Activated naive CD8-positive, alpha-beta T cell treated with anti-CD3 and anti-CD28 coated beads, Interleukin-2, amount 50 U/mL, for 24 hours (primary cell): ENCODE measurements around the gene HERC5.
A peak's percentile ranks its signal among the peaks of the same experiment; 100 is the strongest.
"Not testable (repeated sequence)": the region's sequence is repeated elsewhere in the genome, so short reads cannot be mapped to it uniquely, and the experiment has no call there.

Experiments
- ATAC-seq: fragments of 150-1000 bp; cut with Tn5 transposase; one replicate; pipeline ENCODE4 v1.10.0; 2021
- DNase-seq: peaks from one replicate; pipeline ENCODE4 v3.0.0; 2021
- H3K27ac Mint-ChIP-seq: one replicate; pipeline ENCODE4 v1.8.0; 2021; ENCODE audit warnings: mild to moderate bottlenecking, mixed read lengths
- H3K27me3 Mint-ChIP-seq: one replicate; pipeline ENCODE4 v1.8.0; 2021; ENCODE audit warnings: mixed read lengths
- H3K36me3 Mint-ChIP-seq: one replicate; pipeline ENCODE4 v1.8.0; 2021; ENCODE audit warnings: low read depth, mixed read lengths
- H3K4me1 Mint-ChIP-seq: one replicate; pipeline ENCODE4 v1.8.0; 2021; ENCODE audit warnings: mixed read lengths
- H3K4me3 Mint-ChIP-seq: one replicate; pipeline ENCODE4 v1.8.0; 2021; ENCODE audit warnings: mild to moderate bottlenecking, moderate library complexity, mixed read lengths
- H3K9me3 Mint-ChIP-seq: one replicate; pipeline ENCODE4 v1.8.0; 2021; ENCODE audit warnings: mixed read lengths

HERC5 gene

GRCh38 chr4:88523325-88524129, 66.6 kb downstream of the HERC5 start, which contains the start of gene PYURF:
Gene PYURF (minus strand): TSS chr4:88523776. CDS start chr4:88523700, 76 bp downstream.
- Mint-ChIP-seq H3K4me1 (peaks cover 26% of the 10 kb centered on the region), H3K9me3 (no peaks in the 10 kb centered on the region), H3K4me3 (peak within 1 kb of the TSS; percentile 94), H3K27me3 (no peaks in the 10 kb centered on the region), H3K36me3 (peaks cover 16% of the 10 kb centered on the region), H3K27ac (peak within 1 kb of the TSS; percentile 92)
- DNase-seq = peak; percentile 86
- peak; percentile 92 for ATAC-seq

GRCh38 chr4:88524171-88524570, 67.3 kb downstream of the HERC5 start:
- no peak for ATAC-seq
- H3K4me1 Mint-ChIP-seq = peaks cover 26% of the 10 kb centered on the region
- peaks cover 16% of the 10 kb centered on the region for H3K36me3 Mint-ChIP-seq
- H3K27me3 Mint-ChIP-seq = no peaks in the 10 kb centered on the region
- peak overlapping the region; percentile 94 for H3K4me3 Mint-ChIP-seq
- no peak for DNase-seq
- H3K27ac Mint-ChIP-seq = peak overlapping the region; percentile 31
- no peaks in the 10 kb centered on the region for H3K9me3 Mint-ChIP-seq

GRCh38 chr4:88526221-88526815, 69.4 kb downstream of the HERC5 start:
- no peak overlapping the region for H3K4me3 Mint-ChIP-seq
- H3K27me3 Mint-ChIP-seq = no peaks in the 10 kb centered on the region
- no peaks in the 10 kb centered on the region for H3K9me3 Mint-ChIP-seq
- peaks cover 8% of the 10 kb centered on the region for H3K36me3 Mint-ChIP-seq
- ATAC-seq (no peak), DNase-seq (no peak)
- H3K27ac Mint-ChIP-seq = peak overlapping the region; percentile 17
- H3K4me1 Mint-ChIP-seq = peaks cover 22% of the 10 kb centered on the region

GRCh38 chr4:88527787-88528186, 70.9 kb downstream of the HERC5 start:
- Mint-ChIP-seq H3K9me3 (no peaks in the 10 kb centered on the region), H3K27me3 (no peaks in the 10 kb centered on the region), H3K4me1 (peaks cover 10% of the 10 kb centered on the region), H3K4me3 (no peak overlapping the region), H3K36me3 (no peaks in the 10 kb centered on the region), H3K27ac (no peak overlapping the region)
- DNase-seq = no peak
- no peak for ATAC-seq

DNA sequence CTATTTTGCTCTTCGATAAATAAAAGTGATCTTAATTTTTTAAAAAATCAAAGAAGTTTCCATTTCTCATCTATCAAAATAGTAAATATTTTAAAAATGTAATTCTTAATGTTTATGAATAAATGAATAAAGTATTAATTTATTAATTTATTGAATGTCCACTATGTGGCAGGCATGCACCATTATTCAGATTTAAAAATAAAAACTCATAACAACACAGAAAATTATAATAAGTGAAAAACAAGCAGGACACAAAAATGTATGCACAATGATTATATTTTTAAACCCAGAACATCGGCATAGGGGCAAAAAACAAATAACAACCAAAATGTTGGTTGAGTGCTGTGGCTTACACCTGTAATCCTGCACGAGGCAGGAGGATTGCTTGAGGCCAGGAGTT, 71.9 kb downstream of the HERC5 start:
- H3K9me3 Mint-ChIP-seq = no peaks in the 10 kb centered on the region
- no peak overlapping the region for H3K4me3 Mint-ChIP-seq
- no peak for DNase-seq
- peaks cover 10% of the 10 kb centered on the region for H3K4me1 Mint-ChIP-seq
- no peaks in the 10 kb centered on the region for H3K36me3 Mint-ChIP-seq
- no peak for ATAC-seq
- H3K27ac Mint-ChIP-seq = no peak overlapping the region
- no peaks in the 10 kb centered on the region for H3K27me3 Mint-ChIP-seq

DNA sequence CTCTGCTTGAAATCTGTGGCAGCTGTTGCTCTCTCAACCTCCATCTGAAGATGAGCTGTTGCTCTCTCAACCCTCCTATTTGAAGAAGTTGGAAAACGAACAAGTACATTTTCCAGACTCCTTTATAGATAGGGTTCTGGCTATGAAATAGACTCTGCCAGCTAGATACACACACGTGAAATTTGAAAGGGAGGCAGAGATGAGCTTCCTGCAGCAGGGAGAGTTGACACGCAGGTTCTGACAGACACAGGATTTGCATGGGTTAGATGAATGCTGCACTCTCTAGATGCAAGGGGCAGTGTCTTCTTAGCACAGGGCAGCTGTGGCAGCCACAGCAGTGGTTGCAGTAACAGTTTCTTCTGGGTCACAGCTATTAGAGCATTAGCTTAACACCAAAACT, 74.6 kb downstream of the HERC5 start:
- ATAC-seq = no peak
- H3K9me3 Mint-ChIP-seq = no peaks in the 10 kb centered on the region
- H3K4me3 Mint-ChIP-seq = no peak overlapping the region
- no peak overlapping the region for H3K27ac Mint-ChIP-seq
- no peaks in the 10 kb centered on the region for H3K27me3 Mint-ChIP-seq
- peaks cover 20% of the 10 kb centered on the region for H3K4me1 Mint-ChIP-seq
- no peaks in the 10 kb centered on the region for H3K36me3 Mint-ChIP-seq
- DNase-seq = no peak

DNA sequence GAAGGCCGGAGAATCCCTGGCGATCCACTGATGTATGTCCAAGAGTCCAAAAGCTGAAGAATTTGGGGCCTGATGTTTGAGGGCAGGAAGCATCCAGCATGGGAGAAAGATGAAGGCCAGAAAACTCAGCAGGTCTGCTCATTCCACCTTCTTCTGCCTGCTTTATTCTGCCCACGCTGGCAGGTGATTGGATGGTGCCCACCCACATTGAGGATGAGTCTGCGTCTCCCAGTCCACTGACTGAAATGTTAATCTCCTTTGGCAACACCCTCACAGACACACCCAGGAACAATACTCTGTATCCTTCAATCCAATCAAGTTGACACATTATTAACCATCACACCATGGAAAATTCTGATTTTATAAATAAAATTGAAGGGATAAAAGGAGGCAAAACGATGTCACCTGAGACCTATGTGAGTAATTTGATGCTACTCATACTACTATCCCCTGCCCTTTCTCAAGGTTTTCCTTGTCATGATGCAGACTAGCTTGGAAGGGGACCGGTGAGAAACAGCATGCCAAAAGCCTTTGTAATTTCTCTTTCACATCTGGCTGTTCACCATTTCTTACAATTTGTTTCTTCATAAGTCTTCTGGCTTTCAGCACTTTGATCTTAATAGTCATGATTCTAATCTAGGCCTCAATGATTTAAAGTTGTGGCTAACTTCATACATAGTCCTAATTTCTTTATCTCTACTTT, 76.3 kb downstream of the HERC5 start:
- Mint-ChIP-seq H3K27ac (no peak overlapping the region), H3K36me3 (no peaks in the 10 kb centered on the region), H3K27me3 (no peaks in the 10 kb centered on the region), H3K9me3 (no peaks in the 10 kb centered on the region), H3K4me1 (peaks cover 20% of the 10 kb centered on the region), H3K4me3 (no peak overlapping the region)
- ATAC-seq = no peak
- no peak for DNase-seq

DNA sequence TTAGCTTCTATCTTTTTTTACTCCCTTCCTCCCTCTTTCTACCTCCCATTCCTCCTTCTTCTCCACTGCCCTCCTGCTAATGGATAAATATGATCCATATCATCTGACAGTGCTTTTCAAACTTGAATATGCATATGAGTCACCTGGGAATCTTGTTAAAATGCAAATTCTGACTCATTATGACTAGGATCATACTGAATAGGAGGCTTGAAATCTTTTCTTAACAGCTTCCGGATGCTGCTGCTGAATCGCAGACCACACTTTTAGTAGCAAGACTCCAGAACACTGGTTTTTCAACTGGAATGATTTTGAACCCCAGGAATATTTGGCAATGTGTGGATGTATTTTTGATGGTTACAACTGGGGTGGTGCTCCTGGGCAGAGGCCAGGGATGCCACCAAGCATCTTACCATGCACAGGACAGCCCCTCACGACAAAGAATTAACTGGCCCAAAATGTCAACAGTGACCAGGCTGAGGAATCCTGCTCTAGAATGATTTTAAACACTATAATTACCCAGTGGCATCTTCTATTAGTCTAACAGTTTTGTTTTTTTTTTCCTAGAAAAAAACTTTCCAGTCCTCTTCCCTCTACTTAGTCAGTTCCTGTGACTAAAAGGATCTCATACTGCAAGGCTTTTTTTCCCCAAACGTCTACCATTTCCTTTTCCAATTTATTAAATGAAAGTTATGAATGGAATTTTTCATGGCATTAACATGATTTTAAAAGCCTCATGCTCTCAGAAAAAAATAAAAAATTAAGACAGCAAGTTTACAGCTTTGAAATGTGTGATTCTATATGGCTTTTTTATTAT, 77.2 kb downstream of the HERC5 start:
- Mint-ChIP-seq H3K9me3 (no peaks in the 10 kb centered on the region), H3K4me1 (peaks cover 20% of the 10 kb centered on the region), H3K27me3 (no peaks in the 10 kb centered on the region), H3K4me3 (no peak overlapping the region), H3K27ac (no peak overlapping the region), H3K36me3 (no peaks in the 10 kb centered on the region)
- DNase-seq = no peak
- no peak for ATAC-seq

- H3K4me1 Mint-ChIP-seq = peaks cover 26% of the 10 kb centered on the region
- no peak for DNase-seq
- no peak overlapping the region for H3K4me3 Mint-ChIP-seq
- peak; percentile 84 for ATAC-seq
- H3K9me3 Mint-ChIP-seq = no peaks in the 10 kb centered on the region
- H3K27ac Mint-ChIP-seq = peak overlapping the region; percentile 48
- no peaks in the 10 kb centered on the region for H3K36me3 Mint-ChIP-seq
- no peaks in the 10 kb centered on the region for H3K27me3 Mint-ChIP-seq
Measured at GRCh38 chr4:88535090-88535755, 78.3 kb downstream of the HERC5 start.

DNA sequence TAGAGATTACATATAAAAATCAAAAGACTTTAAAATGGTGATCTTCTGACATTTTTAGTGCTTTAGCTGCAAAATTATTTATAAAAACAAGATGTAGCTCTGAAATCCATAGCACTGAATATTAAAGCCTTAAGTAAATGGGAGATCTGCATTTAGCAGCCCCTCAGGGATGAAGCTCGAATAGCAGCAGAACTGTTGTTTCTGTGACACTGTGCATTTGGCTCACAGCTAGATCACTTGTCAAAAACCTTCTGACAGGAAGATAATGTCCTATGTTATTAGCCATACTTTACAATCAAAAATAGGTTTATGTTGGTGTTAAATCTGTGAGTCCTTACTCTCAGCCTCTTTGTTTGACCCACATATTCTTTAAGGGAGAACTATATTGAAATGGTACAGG, 80.8 kb downstream of the HERC5 start:
- H3K4me1 Mint-ChIP-seq = peaks cover 26% of the 10 kb centered on the region
- H3K27me3 Mint-ChIP-seq = no peaks in the 10 kb centered on the region
- no peaks in the 10 kb centered on the region for H3K9me3 Mint-ChIP-seq
- DNase-seq (no peak), ATAC-seq (no peak)
- no peak overlapping the region for H3K4me3 Mint-ChIP-seq
- H3K27ac Mint-ChIP-seq = no peak overlapping the region
- no peaks in the 10 kb centered on the region for H3K36me3 Mint-ChIP-seq

- H3K27me3 Mint-ChIP-seq, H3K9me3 Mint-ChIP-seq, H3K36me3 Mint-ChIP-seq, H3K27ac Mint-ChIP-seq, H3K4me3 Mint-ChIP-seq, ATAC-seq: not testable (repeated sequence)
- H3K4me1 Mint-ChIP-seq = peaks cover 21% of the 10 kb centered on the region
- peak; percentile 78 for DNase-seq
Measured at GRCh38 chr4:88539322-88540068, 82.6 kb downstream of the HERC5 start.

GRCh38 chr4:88549815-88550214, 92.9 kb downstream of the HERC5 start:
- no peaks in the 10 kb centered on the region for H3K36me3 Mint-ChIP-seq
- ATAC-seq = no peak
- H3K4me1 Mint-ChIP-seq = no peaks in the 10 kb centered on the region
- H3K9me3 Mint-ChIP-seq = no peaks in the 10 kb centered on the region
- no peak for DNase-seq
- H3K4me3 Mint-ChIP-seq = no peak overlapping the region
- no peak overlapping the region for H3K27ac Mint-ChIP-seq
- no peaks in the 10 kb centered on the region for H3K27me3 Mint-ChIP-seq
